Caki2 (cell line): ENCODE data around the gene KIF1B. TPM values are rescaled to one million over a fixed set of nuclear protein-coding genes. Genes with fewer than 3 reads are reported as not detected.

Experiments used
- DNase-seq: peaks from one replicate; pipeline ENCODE4 v3.0.0-alpha.2; 2015; ENCODE audit warnings: low read depth
- in situ Hi-C: cut with HindIII; loops from 2 replicates; pipeline ENCODE4 v1.10.0; 2016; ENCODE audit warnings: low sequenced_read_pairs, low pct_unique_long_range_greater_than_20kb, mixed read lengths
- total RNA-seq: library from RNA; depleted of rRNA; stranded (reverse); fragments of >200 nt; shearing (Covaris generic); gene quantifications from 2 replicates; pipeline ENCODE4 v1.2.3, GENCODE V29; 2014; ENCODE audit warnings: low replicate concordance; rRNA removed

The KIF1B gene, protein sequence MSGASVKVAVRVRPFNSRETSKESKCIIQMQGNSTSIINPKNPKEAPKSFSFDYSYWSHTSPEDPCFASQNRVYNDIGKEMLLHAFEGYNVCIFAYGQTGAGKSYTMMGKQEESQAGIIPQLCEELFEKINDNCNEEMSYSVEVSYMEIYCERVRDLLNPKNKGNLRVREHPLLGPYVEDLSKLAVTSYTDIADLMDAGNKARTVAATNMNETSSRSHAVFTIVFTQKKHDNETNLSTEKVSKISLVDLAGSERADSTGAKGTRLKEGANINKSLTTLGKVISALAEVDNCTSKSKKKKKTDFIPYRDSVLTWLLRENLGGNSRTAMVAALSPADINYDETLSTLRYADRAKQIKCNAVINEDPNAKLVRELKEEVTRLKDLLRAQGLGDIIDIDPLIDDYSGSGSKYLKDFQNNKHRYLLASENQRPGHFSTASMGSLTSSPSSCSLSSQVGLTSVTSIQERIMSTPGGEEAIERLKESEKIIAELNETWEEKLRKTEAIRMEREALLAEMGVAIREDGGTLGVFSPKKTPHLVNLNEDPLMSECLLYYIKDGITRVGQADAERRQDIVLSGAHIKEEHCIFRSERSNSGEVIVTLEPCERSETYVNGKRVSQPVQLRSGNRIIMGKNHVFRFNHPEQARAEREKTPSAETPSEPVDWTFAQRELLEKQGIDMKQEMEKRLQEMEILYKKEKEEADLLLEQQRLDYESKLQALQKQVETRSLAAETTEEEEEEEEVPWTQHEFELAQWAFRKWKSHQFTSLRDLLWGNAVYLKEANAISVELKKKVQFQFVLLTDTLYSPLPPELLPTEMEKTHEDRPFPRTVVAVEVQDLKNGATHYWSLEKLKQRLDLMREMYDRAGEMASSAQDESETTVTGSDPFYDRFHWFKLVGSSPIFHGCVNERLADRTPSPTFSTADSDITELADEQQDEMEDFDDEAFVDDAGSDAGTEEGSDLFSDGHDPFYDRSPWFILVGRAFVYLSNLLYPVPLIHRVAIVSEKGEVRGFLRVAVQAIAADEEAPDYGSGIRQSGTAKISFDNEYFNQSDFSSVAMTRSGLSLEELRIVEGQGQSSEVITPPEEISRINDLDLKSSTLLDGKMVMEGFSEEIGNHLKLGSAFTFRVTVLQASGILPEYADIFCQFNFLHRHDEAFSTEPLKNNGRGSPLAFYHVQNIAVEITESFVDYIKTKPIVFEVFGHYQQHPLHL (N-terminal part only)
- total RNA-seq, result 2.3 and 8.0 TPM in 2 replicates

- peak; percentile 96 for DNase-seq
- in situ Hi-C loops, result no loop called here
These were observed at the start of gene KIF1B for GRCh38 chr1:10209905-10210810. Gene KIF1B, plus strand, starts transcription at chr1:10210570. Its CDS starts 21,759 bp downstream, at chr1:10232329.

DNA sequence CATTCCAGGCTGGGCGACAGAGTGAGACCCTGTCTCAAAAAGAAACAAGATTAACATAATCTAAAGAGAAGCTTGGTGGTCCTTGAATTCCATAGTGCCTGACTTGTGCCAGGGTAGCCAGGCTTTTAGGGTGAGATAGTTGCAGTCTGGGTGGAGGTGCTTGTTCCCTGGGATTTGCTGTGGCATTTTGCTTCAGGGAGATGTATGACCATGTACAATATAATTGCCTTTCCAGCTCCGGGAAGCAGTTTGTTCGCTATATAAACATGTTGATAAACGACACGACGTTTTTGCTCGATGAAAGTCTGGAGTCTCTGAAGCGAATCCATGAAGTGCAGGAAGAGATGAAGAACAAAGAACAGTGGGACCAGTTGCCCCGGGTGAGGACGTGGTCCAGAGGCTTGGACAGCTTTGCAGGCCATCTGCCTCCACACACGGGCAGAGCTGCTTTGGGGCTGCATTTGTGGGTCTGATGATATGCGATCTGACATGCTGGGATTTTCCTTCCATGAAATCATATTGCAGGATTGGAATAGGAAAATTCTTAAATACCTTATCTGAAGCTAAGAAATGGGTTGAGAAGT lies 49.4 kb upstream of the KIF1B start:
- no peak for DNase-seq
- in situ Hi-C loops, result no loop called here

GRCh38 chr1:10161541-10162290 lies 48.7 kb upstream of the KIF1B start:
- in situ Hi-C loops, result no loop called here
- no peak for DNase-seq

- in situ Hi-C loops, result no loop called here
- DNase-seq, result no peak
These were observed 41.4 kb upstream of the KIF1B start for GRCh38 chr1:10168912-10169514.

- DNase-seq, result no peak
- in situ Hi-C loops, result no loop called here
These were observed 40.2 kb upstream of the KIF1B start for GRCh38 chr1:10170239-10170574.

DNA sequence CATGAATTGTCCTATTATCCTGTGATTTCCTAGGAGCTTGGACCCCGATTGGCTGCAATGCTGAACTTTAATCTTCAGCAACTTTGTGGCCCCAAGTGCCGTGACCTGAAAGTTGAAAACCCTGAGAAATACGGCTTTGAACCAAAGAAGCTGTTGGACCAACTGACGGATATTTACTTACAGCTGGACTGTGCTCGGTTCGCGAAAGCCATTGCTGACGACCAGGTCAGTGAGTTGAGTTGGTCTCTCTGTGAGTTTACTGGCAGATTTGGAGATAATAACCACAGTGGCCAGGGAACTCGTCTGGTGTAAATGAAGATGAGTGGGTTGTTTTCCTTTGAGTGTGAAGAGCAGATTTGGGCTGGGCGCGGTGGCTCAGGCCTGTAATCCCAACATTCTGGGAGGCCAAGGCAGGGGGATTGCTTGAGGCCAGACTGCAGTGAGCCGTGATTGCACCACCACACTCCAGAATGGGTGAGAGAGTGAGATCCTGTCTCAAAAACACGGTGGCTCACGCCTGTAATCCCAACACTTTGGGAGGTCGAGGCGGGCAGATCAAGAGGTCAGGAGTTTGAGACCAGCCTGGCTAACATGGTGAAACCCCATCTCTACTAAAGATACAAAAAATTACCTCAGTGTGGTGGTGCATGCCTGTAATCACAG lies 39.1 kb upstream of the KIF1B start:
- in situ Hi-C loops, result no loop called here
- no peak for DNase-seq

DNA sequence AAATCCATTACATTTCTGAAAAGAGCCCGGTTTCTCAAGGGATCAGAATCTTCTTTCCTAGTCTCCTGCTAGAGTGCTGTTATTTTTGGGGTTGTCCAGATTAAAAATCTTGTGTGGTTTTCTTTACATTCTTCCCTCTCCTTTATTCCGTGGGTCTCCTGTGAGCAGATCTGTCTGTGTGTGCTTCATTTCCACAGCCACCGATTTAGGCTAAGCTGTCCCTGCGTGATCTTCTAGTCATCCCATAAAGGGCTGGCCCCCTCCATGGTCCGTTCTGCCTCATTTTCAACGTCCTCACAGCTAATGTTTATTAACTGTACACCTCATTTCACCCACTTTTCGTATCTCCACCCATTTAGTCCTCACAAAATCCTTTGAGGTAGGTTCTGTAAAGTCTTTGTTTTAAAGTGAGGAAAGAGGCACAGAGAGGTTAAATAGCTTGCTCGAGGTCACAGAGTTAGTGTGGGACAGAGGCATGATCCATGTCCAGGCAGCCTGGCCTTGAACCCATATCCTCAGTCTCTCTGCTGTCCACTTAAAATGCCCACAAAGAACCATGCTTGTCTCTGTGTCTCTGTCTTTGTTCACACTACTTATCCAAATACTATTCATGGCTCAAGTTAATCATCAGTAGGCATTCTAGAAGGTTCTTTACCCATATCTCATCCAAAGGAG lies 38.2 kb upstream of the KIF1B start:
- in situ Hi-C loops, result no loop called here
- DNase-seq, result no peak

- no peak for DNase-seq
- in situ Hi-C loops, result no loop called here
These were observed 36.8 kb upstream of the KIF1B start for GRCh38 chr1:10173582-10173981.

DNA sequence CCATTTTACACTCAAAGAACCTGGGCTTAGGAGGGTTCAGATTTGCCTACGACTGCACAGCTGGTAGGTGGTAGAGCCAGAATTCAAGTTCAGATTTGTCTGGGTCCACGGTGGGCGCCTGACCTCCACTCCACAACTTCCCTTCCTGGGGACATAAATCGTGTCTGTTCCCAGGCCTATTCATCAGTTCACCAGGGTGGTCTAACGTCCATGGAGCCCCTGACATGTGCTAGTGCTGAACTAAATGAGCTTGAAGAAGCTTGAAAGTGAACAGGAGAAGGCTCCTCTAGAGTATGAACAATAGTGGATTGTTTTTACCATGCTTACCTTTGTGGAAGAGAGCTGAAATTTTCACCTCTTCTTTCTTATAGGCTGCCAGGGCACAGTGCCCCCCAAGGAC lies 32.5 kb upstream of the KIF1B start:
- no peak for DNase-seq
- in situ Hi-C loops, result no loop called here

- no peak for DNase-seq
- in situ Hi-C loops, result no loop called here
These were observed 31.6 kb upstream of the KIF1B start for GRCh38 chr1:10178597-10179405.

DNA sequence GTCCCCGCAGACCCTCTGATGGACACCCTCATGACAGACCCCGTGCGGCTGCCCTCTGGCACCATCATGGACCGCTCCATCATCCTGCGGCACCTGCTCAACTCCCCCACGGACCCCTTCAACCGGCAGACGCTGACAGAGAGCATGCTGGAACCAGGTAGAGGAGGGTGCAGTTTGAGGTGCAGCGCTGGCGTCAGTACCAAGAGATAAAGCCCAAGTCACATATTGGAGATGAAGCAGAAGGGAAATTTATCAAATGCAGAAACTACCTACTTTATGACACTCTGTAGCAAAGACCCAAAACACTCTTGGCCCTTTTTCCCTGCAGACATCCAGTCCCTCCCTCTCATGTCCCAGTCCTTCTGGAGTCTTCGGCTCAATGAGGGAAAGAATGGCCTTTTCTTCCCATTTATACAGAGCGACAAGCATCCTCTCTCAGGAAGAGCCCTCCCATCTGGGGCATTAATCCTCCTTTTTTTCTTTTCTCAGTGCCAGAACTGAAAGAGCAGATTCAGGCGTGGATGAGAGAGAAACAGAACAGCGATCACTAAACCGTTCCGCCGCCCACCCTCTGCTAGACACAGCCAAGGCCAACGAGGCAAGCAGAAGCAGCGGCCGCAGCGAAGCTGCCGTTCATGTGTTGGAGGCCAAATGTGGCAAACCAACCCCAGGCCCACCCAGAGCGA lies 30.8 kb upstream of the KIF1B start:
- in situ Hi-C loops, result no loop called here
- no peak for DNase-seq

DNA sequence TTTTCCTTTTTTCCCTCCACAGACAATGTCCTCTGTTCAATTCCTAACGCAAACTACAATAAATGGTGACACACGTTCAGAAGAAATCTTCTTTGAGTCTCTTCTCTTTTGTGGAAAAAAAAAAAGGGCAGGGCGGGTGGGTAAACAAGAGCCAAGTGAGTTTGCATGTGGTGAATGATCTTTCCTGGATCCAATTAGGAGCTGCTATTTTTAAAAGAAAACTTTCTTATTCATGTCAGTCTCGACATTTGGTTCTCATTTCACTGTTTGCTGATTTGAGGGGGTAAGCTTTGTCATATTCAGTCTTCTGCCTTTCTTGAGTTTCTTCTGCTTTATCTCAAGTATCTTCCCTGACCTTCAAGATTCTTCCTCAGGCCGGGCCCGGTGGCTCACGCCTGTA lies 29.2 kb upstream of the KIF1B start:
- no peak for DNase-seq
- in situ Hi-C loops, result no loop called here

DNA sequence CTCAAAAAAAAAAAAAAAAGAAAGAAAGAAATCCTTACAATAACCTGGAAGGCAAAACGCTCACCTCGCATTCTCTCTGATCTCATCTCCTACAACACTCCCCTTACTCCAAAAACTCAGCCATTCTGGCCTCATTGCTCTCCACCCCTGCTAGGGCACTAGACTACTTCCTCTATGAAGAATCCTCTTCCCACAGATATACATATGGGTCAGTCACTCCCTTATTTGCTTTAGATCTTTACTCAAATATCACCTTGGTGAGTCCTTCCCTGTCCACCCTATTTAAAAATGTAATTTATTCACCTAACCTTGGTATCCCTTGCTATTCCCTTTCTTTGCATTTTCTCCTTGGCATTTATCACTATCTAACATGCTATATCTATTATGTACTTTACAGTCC lies 24.6 kb upstream of the KIF1B start:
- in situ Hi-C loops, result no loop called here
- DNase-seq, result no peak

DNA sequence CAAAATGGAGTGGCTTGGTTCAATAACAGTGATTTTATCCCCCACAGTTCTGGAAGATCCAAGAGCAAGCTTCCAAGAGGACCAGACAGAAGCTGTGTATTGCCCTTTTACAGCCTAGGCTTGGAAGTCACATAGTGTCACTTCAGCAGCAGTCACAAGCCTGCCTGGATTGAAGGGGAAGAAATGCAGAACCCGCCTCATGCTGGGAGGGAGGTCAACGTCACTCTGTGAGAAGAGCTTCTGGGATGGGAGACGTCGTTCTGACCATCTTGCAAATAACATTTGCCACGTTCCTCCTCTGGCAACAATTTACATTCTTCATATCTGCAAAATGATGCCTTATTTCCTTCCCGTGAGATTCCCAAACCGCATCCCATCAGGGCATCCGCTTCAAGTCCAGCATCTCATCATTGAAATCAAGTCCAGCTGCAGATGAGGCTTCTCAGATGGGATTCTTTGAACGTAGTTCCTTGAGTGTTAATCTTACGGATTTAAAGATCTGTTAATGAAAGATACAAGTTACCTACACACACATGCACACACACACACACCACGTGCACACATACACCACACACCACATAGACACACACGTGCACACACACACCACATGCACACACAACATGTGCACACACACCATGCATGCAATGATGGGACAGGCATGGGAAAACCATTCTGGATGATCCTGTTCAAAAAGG lies 23.9 kb upstream of the KIF1B start:
- in situ Hi-C loops, result no loop called here
- no peak for DNase-seq
